ENCODE measurements around the gene FAM236A.
"Not testable (repeated sequence)": the region's sequence is repeated elsewhere in the genome, so short reads cannot be mapped to it uniquely, and the experiment has no call there.

Gene FAM236A

GRCh38 chrX:72937906-72938305 is at the start of gene FAM236A:
Gene FAM236A (plus strand): TSS chrX:72938206. CDS start chrX:72938263, 57 bp downstream.
- not testable (repeated sequence) for DNase-seq

- DNase-seq = not testable (repeated sequence)
Measured at GRCh38 chrX:72889740-72890139, 48.3 kb upstream of the FAM236A start.

GRCh38 chrX:72912315-72912714 is 25.7 kb upstream of the FAM236A start, which contains the start of gene FAM236C:
Gene FAM236C (plus strand): TSS chrX:72912615. CDS start chrX:72912715, 100 bp downstream.
- DNase-seq = not testable (repeated sequence)

- DNase-seq = not testable (repeated sequence)
Measured at GRCh38 chrX:72916096-72916495, 21.9 kb upstream of the FAM236A start.

- not testable (repeated sequence) for DNase-seq
Measured at GRCh38 chrX:72932283-72932682, 5.7 kb upstream of the FAM236A start.

- DNase-seq = not testable (repeated sequence)
Measured at GRCh38 chrX:72936455-72936854, 1.6 kb upstream of the FAM236A start.

- not testable (repeated sequence) for DNase-seq
Measured at GRCh38 chrX:72936882-72937455, 1.0 kb upstream of the FAM236A start.

GRCh38 chrX:72942272-72942671 is 4.3 kb downstream of the FAM236A start:
- not testable (repeated sequence) for DNase-seq

- DNase-seq = not testable (repeated sequence)
Measured at GRCh38 chrX:72943035-72943818, 5.2 kb downstream of the FAM236A start.

GRCh38 chrX:72943819-72944169 is 5.8 kb downstream of the FAM236A start, which contains the start of gene DMRTC1:
Gene DMRTC1 (minus strand): TSS chrX:72943837. CDS start chrX:72875694, 68,143 bp downstream.
- not testable (repeated sequence) for DNase-seq

- not testable (repeated sequence) for DNase-seq
Measured at GRCh38 chrX:72959971-72960370, 22.0 kb downstream of the FAM236A start.

GRCh38 chrX:72971859-72972258 is 33.9 kb downstream of the FAM236A start:
- not testable (repeated sequence) for DNase-seq

GRCh38 chrX:72974885-72975284 is 36.9 kb downstream of the FAM236A start:
- not testable (repeated sequence) for DNase-seq

GRCh38 chrX:72980894-72981469 is 43.0 kb downstream of the FAM236A start:
- not testable (repeated sequence) for DNase-seq

Measured in C1 segment of cervical spinal cord (tissue), 14 donors.